Stimulated activated naive B cell treated with anti-CD40 and anti-IgM and Interleukin-4, amounts not matched to agents 10 μg/mL and 1 μg/mL and 100 μg/mL, for 72 hours (primary cell): ENCODE results near the gene HES5.

Experiments
- ATAC-seq, 2 donors: fragments of 150-1000 bp; cut with Tn5 transposase; replicated peaks; 2 replicates each; pipeline ENCODE4 v1.10.0; 2021; ENCODE audit warnings: moderate library complexity in 1 of 2
- DNase-seq: peaks from one replicate; pipeline ENCODE4 v3.0.0; 2021
- H3K27ac Mint-ChIP-seq: one replicate; pipeline ENCODE4 v1.8.0; 2022; ENCODE audit warnings: mild to moderate bottlenecking, mixed read lengths
- H3K27me3 Mint-ChIP-seq, 2 donors: one replicate each; pipeline ENCODE4 v1.8.0; 2022; ENCODE audit warnings: mixed read lengths in 2 of 2
- H3K36me3 Mint-ChIP-seq, 2 donors: one replicate each; pipeline ENCODE4 v1.8.0; 2022; ENCODE audit warnings: mixed read lengths in 2 of 2, mild to moderate bottlenecking in 1 of 2
- H3K4me1 Mint-ChIP-seq, 2 donors: one replicate each; pipeline ENCODE4 v1.8.0; 2022; ENCODE audit warnings: mixed read lengths in 2 of 2, mild to moderate bottlenecking in 1 of 2
- H3K4me3 Mint-ChIP-seq, 2 donors: one replicate each; pipeline ENCODE4 v1.8.0; 2022; ENCODE audit warnings: mild to moderate bottlenecking in 2 of 2, mixed read lengths in 2 of 2, moderate library complexity in 1 of 2
- H3K9me3 Mint-ChIP-seq, 2 donors: one replicate each; pipeline ENCODE4 v1.8.0; 2022; ENCODE audit warnings: mixed read lengths in 2 of 2, mild to moderate bottlenecking in 1 of 2

The HES5 gene

DNA sequence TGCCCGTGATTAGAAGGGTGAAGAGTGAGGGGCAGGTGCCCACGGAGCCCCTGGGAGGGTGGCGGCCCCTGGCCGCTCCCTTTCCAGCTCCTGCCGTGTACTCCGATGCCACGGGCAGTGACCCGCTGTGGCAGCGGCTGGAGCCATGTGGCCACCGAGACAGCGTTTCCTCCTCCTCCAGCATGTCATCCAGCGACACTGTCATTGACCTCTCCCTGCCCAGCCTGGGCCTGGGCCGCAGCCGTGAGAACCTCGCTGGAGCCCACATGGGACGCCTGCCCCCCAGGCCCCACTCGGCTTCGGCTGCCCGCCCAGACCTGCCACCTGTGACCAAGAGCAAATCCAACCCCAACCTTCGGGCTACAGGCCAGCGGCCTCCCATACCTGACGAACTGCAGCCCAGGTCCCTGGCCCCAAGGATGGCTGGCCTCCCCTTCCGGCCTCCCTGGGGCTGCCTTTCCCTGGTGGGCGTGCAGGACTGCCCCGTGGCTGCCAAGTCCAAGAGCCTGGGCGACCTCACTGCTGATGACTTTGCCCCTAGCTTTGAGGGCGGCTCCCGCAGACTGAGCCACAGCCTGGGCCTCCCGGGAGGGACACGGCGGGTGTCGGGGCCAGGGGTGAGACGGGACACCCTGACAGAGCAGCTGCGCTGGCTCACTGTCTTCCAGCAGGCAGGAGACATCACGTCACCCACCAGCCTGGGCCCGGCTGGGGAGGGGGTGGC, 25.7 kb downstream of the HES5 start:
- peaks cover 7 to 20% of the 10 kb centered on the region in 2 donors for H3K4me1 Mint-ChIP-seq
- DNase-seq (no peak), ATAC-seq (no peak)
- H3K27ac Mint-ChIP-seq: no peak overlapping the region
- H3K36me3 Mint-ChIP-seq: peaks cover 7 to 8% of the 10 kb centered on the region in 2 donors
- H3K9me3 Mint-ChIP-seq: no peaks in the 10 kb centered on the region
- peak overlapping the region in 1 of 2 donors; percentile 6 for H3K4me3 Mint-ChIP-seq
- no peaks in the 10 kb centered on the region for H3K27me3 Mint-ChIP-seq

DNA sequence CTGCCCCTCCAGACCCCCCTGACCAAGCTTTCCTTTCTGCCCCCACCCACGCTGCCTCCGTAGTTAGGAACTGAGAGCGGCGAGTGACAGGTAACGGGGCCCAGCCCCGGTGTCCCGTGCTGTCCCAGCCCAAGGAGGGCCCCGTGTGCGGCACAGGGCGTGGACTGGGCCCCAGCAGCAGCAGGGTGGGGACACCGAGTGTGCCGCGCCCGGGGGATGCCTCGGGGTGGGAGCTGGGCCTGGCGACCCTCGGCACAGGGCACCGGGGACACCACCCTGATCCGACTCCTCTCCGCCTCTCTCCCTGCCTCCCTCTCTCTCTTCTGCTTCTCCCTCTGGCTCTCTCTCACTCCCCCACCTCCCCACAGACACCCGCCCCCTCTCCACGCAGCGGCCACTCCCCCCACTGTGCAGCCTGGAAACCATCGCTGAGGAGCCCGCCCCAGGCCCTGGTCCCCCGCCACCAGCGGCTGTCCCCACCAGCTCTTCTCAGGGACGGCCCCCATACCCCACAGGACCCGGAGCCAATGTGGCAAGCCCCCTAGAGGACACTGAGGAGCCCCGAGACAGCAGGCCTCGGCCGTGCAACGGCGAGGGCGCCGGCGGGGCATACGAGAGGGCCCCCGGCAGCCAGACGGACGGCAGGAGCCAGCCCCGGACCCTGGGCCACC, 26.4 kb downstream of the HES5 start:
- Mint-ChIP-seq H3K27me3 (no peaks in the 10 kb centered on the region), H3K4me1 (peaks cover 12 to 27% of the 10 kb centered on the region in 2 donors), H3K27ac (no peak overlapping the region), H3K9me3 (no peaks in the 10 kb centered on the region), H3K4me3 (no peak overlapping the region), H3K36me3 (peaks cover under 1 to 3% of the 10 kb centered on the region in 2 donors)
- no peak for DNase-seq
- ATAC-seq: no peak

DNA sequence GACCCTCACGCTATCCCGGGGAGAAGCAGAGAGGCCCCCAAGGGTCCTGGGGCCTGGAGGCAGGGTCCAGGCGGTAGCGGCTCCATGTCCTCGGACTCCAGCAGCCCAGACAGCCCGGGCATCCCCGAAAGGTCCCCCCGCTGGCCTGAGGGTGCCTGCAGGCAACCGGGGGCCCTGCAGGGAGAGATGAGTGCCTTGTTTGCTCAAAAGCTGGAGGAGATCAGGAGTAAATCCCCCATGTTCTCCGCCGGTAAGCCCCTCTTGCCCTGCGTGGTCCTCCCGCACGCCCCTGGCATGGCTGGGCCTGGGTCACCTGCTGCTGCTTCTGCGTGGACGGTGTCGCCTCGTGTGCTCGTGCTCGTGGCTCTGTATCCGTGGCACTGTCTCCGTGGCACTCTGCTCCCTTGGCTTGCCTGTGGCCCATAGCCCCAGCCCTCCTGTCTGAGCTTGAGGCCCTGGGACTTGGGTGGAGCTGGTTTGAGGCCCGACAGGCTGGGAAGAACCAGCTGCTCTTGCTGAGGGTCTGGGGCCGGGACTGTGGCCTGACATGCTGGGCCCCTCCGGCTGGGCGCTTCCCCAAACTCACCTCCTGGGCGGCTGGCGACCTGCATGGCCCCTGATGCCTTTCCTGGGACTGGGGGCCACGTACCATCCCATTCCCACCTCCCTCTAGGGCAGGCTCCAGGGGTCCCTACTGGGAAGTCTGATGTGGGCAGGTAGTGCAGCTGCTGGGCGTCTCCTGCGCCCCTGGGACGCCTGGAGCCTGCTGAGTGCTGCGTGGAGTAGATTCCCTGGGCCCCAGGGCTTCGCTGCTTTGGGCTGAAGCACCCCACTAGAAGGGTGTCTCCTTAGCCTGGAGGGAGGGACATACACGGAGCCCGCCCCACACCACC, 27.2 kb downstream of the HES5 start:
- H3K27me3 Mint-ChIP-seq: no peaks in the 10 kb centered on the region
- H3K4me3 Mint-ChIP-seq: no peak overlapping the region
- no peak overlapping the region for H3K27ac Mint-ChIP-seq
- ATAC-seq: no peak
- DNase-seq: no peak
- H3K9me3 Mint-ChIP-seq: no peaks in the 10 kb centered on the region
- H3K36me3 Mint-ChIP-seq: peaks cover 0 to 2% of the 10 kb centered on the region in 2 donors
- H3K4me1 Mint-ChIP-seq: peaks cover 15 to 32% of the 10 kb centered on the region in 2 donors

DNA sequence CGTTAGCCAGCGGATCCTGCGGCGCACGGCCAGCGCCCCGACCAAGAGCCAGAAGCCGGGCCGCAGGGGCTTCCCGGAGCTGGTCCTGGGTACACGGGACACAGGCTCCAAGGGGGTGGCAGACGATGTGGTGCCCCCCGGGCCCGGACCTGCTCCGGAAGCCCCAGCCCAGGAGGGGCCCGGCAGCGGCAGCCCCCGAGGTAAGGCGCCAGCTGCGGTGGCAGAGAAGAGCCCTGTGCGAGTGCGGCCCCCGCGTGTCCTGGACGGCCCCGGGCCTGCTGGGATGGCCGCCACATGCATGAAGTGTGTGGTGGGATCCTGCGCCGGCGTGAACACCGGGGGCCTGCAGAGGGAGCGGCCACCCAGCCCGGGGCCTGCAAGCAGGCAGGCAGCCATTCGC, 27.9 kb downstream of the HES5 start:
- Mint-ChIP-seq H3K4me3 (no peak overlapping the region), H3K9me3 (no peaks in the 10 kb centered on the region), H3K36me3 (peaks cover 0 to 2% of the 10 kb centered on the region in 2 donors), H3K27ac (no peak overlapping the region), H3K27me3 (no peaks in the 10 kb centered on the region), H3K4me1 (peaks cover 18 to 39% of the 10 kb centered on the region in 2 donors)
- DNase-seq: no peak
- no peak for ATAC-seq

DNA sequence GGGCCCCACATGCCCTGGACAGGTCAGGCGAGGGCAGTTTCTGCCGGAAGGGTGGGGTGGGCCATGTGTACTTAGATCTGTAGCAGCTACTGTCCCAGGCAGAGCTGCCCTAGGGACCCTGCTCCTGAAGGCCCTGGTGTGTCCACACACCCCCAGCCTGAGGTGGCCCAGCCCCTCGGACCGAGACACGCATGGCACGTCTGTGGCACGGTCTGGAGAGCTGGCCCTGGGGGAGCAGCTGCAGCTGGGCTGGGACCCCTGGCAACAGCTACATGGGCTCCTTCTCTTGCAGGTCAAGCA, 28.3 kb downstream of the HES5 start:
- DNase-seq: no peak

DNA sequence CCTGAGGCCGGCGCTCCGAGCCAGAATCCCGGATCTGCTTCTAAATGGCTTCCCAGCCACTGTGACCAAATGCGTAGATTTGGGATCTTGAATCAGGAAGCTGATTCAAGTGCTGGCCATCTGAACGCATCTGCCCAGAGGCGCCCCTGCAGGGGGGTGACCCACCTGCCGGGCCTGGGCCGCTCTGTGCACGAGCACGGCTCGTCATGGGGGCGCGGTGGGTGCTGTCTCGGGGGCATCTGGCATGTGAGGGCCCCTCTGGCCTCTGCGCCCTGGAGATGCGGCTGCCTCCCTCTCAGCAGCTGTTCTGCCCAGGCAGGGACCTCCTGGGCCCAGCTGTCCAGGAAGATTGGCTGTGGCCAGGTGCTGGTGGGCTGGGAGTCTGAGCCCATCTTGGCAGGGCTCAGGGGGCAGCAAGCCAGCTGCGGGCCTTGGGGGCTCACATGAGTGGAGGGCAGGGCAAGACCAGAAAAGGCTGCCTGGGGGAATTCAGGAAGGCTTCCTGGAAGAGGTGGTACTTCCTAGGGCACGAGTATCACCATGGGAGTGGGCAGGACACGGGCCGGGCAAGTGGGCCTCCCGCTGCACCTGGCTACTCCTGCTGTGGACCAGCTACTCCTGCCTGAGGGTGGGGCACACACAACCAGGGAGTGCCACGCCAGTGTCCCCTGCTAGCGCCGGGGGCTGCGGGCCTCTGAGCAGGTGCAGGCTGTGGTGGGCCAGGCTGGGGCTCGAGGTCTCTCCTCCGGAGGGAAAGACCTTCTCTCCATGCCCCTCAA, 28.8 kb downstream of the HES5 start:
- Mint-ChIP-seq H3K27me3 (no peaks in the 10 kb centered on the region), H3K4me1 (peaks cover 27 to 49% of the 10 kb centered on the region in 2 donors), H3K27ac (no peak overlapping the region), H3K4me3 (no peak overlapping the region), H3K36me3 (peaks cover 0 to 2% of the 10 kb centered on the region in 2 donors), H3K9me3 (no peaks in the 10 kb centered on the region)
- no peak for ATAC-seq
- no peak for DNase-seq

More for the DNA sequence above, 28.3 kb downstream of the HES5 start:
- no peak overlapping the region for H3K27ac Mint-ChIP-seq
- H3K27me3 Mint-ChIP-seq: no peaks in the 10 kb centered on the region
- peaks cover 0 to 2% of the 10 kb centered on the region in 2 donors for H3K36me3 Mint-ChIP-seq
- H3K4me1 Mint-ChIP-seq: peaks cover 22 to 43% of the 10 kb centered on the region in 2 donors
- H3K9me3 Mint-ChIP-seq: no peaks in the 10 kb centered on the region
- no peak overlapping the region for H3K4me3 Mint-ChIP-seq
- ATAC-seq: no peak

DNA sequence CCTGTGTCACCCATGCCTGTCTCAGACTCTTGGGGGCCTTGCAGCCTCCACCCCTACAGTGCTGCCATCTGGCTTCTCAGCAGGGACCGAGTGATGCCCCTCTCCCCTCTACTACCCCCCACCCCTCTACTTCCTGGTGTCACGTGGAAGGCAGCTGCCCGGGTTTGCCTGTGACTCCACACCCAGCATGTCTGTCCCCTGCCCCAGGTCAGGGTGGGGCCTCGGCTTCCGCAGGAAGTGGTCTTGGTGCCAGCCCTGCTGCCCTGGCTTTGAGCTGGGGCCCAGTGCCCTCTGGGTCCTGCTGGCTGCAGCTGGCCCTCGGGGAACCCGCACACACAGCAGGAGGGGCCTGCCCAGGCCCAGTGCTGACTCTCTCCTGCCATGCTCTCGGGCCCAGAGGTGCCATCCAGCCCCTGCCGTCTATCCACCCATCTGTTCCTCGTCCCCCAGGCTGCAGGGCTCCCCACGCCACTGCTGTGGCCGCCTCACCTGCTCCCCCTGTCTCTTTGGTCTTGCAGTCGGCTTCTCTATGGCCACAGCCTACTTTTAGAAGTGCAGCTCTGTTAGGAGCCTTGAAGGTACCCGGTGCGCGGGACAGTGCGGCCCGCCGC, 30.0 kb downstream of the HES5 start:
- DNase-seq (no peak), ATAC-seq (peak in 1 of 2 donors; percentile 8)
- Mint-ChIP-seq H3K4me3 (no peak overlapping the region), H3K9me3 (no peaks in the 10 kb centered on the region), H3K4me1 (peaks cover 32 to 60% of the 10 kb centered on the region in 2 donors), H3K27me3 (no peaks in the 10 kb centered on the region), H3K27ac (peak overlapping the region; percentile 87), H3K36me3 (no peaks in the 10 kb centered on the region)

DNA sequence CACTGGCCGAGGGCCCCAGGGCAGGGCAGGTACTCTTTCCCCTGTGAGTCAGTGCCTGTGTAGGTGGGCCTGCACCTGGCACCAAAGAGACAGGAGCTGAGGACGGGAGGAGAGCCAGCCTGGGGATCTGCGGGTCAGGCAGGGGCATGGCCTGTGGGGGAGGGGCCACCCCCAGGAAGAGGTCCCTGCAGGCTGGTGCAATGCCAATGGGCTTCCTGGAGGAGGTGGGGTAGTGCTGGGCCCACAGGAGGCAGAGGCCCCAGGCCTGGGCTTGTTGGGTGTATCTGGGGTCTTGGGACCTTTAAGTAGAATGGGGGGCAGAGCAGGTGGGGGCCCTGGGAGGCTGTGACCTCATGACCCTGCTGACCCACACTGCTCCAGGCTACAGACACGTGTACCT, 30.8 kb downstream of the HES5 start:
- Mint-ChIP-seq H3K4me1 (peaks cover 37 to 68% of the 10 kb centered on the region in 2 donors), H3K27ac (no peak overlapping the region), H3K27me3 (no peaks in the 10 kb centered on the region), H3K9me3 (no peaks in the 10 kb centered on the region), H3K36me3 (no peaks in the 10 kb centered on the region), H3K4me3 (no peak overlapping the region)
- ATAC-seq: no peak
- DNase-seq: no peak

DNA sequence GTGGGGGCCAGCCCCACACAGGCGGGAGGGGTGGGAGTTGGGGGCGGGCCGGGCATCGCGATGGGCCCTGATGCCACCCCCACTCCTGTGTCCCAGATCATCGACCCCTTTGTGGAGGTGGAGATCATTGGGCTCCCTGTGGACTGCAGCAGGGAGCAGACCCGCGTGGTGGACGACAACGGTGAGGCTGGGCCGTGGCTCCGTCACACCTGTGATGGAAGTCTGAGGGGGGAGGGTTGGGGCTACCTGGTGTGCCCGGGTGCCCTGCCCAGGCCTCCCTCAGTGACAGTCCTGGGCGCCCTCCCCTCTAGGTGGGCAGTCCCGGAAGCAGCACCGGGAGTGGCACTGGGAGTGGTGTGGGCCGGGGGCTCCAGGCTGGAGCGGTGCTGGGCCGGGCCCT, 31.4 kb downstream of the HES5 start:
- H3K9me3 Mint-ChIP-seq: no peaks in the 10 kb centered on the region
- H3K36me3 Mint-ChIP-seq: no peaks in the 10 kb centered on the region
- H3K4me3 Mint-ChIP-seq: no peak overlapping the region
- no peaks in the 10 kb centered on the region for H3K27me3 Mint-ChIP-seq
- ATAC-seq: no peak
- no peak for DNase-seq
- no peak overlapping the region for H3K27ac Mint-ChIP-seq
- H3K4me1 Mint-ChIP-seq: peaks cover 43 to 74% of the 10 kb centered on the region in 2 donors

DNA sequence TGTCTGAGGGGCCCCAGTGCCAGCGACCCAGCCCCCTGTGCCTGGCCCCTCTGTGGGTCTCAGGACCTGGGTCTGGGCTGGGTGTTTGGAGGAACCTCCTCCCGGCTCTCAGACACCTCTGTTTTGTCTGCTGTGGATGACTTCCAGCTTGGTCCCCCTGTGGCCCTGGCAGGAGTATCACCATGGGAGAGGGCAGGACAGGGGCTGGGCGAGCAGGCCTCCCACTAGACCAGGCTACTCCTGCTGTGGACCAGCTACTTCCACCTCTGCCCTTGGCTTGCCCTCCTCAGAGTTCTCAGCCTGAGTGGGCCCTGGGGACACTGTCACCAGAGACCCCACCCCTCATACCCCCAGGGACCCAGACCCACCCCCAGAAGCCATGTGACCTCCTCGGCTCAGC, 32.2 kb downstream of the HES5 start:
- peaks cover 50 to 81% of the 10 kb centered on the region in 2 donors for H3K4me1 Mint-ChIP-seq
- no peak for DNase-seq
- no peaks in the 10 kb centered on the region for H3K27me3 Mint-ChIP-seq
- no peak for ATAC-seq
- H3K36me3 Mint-ChIP-seq: no peaks in the 10 kb centered on the region
- H3K27ac Mint-ChIP-seq: no peak overlapping the region
- no peak overlapping the region for H3K4me3 Mint-ChIP-seq
- H3K9me3 Mint-ChIP-seq: no peaks in the 10 kb centered on the region

DNA sequence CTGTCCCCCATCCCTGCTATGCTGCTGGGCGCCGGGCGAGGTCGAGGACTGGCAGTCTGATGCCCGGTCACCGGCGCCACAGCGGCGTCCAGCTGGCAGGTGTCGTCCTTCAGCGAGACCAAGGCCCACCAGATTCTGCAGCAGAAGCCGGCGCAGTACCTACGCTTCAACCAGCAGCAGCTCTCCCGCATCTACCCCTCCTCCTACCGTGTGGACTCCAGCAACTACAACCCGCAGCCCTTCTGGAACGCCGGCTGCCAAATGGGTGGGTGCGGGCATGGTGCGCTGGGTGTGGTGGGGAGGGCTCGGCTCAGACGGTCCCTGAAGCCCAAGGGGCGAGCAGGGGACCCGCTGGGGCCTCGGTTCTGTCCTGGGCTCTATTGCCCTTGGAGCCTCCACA, 33.3 kb downstream of the HES5 start:
- H3K4me1 Mint-ChIP-seq: peaks cover 55 to 81% of the 10 kb centered on the region in 2 donors
- no peak overlapping the region for H3K27ac Mint-ChIP-seq
- H3K36me3 Mint-ChIP-seq: no peaks in the 10 kb centered on the region
- no peaks in the 10 kb centered on the region for H3K9me3 Mint-ChIP-seq
- no peaks in the 10 kb centered on the region for H3K27me3 Mint-ChIP-seq
- DNase-seq (no peak), ATAC-seq (no peak)
- H3K4me3 Mint-ChIP-seq: peak overlapping the region in 1 of 2 donors; percentile 37

DNA sequence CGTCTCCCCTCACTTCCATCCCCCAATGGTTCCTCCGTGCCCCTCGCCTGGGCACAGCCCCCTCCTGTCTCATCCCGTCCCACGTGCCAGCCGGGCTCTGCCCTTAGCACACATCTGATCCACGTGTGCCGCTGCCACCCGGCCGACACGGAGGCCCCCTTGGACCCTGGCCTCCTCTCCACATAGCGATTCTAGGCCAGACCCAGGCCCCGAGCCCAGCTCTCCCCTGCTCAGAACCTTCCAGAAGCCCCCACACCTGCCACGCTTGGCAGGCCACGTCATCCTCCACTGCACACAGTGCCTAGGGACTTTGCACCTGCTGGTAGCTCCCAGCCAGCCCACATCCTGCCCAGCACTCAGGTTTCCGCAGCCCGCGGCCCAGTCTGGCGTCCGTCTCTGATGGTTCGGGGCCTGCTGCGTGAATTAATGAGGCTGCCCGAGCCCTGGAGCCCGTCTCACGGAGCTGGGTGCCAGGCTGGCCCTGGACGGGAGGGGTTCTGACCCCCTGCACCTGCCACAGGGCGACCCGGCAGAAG, 33.9 kb downstream of the HES5 start:
- peaks cover 56 to 79% of the 10 kb centered on the region in 2 donors for H3K4me1 Mint-ChIP-seq
- peak; percentile 68 to 81 for ATAC-seq

DNA sequence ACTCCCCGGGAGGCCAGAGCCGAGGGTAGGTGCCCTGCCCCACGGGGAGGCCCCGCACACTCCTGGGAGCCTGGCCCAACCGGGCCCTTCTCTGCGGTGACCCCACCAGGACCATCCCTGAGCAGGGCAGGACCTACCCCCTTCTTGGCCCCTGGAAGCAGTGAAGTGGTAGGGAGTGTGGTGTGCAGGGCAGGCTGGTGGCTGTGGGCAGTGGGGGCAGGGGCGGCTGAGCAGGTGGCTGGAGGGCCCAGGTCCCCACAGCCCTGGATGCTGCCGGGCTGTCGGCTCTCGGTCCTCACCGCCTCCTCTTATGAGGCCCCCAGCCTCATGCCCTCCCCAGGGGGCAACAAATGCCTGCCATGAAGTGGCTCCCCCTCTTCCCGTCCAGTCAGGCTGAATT, 34.5 kb downstream of the HES5 start:
- DNase-seq: no peak
- Mint-ChIP-seq H3K4me1 (peaks cover 56 to 73% of the 10 kb centered on the region in 2 donors), H3K4me3 (no peak overlapping the region), H3K27me3 (no peaks in the 10 kb centered on the region), H3K9me3 (no peaks in the 10 kb centered on the region), H3K27ac (no peak overlapping the region), H3K36me3 (no peaks in the 10 kb centered on the region)
- ATAC-seq: peak; percentile 10 to 13

More for the DNA sequence above, 33.9 kb downstream of the HES5 start:
- Mint-ChIP-seq H3K9me3 (no peaks in the 10 kb centered on the region), H3K27me3 (no peaks in the 10 kb centered on the region), H3K27ac (peak overlapping the region; percentile 80), H3K4me3 (peak overlapping the region; percentile 37 to 50), H3K36me3 (no peaks in the 10 kb centered on the region)
- DNase-seq: peak; percentile 29
